CD4-positive, CD25-positive, alpha-beta regulatory T cell (primary cell): ENCODE data around the gene ATP6V0D1. TPM values are rescaled to one million over a fixed set of nuclear protein-coding genes. Genes with fewer than 3 reads are reported as not detected.

Experiments
- ATAC-seq, 2 donors: fragments of 150-1000 bp; cut with Tn5 transposase; one replicate each; pipeline ENCODE4 v1.10.0; 2021; ENCODE audit warnings: low read depth in 2 of 2, moderate number of reproducible peaks in 2 of 2, moderate library complexity in 1 of 2
- DNase-seq, 3 donors: peaks; one replicate each; pipeline versions ENCODE4 v3.0.0 to v3.0.0-alpha.2; 2012 to 2022; ENCODE audit warnings: mixed read lengths in 1 of 3
- H3K27ac ChIP-seq: one replicate; pipeline ENCODE4 v1.7.0; 2013; ENCODE audit warnings: mild to moderate bottlenecking, low read length; ENCODE audit not compliant: insufficient read depth, poor library complexity, severe bottlenecking
- H3K27me3 ChIP-seq: one replicate; pipeline ENCODE4 v1.7.0; 2013; ENCODE audit warnings: low read length; ENCODE audit not compliant: control insufficient read depth, insufficient read depth
- H3K36me3 ChIP-seq: one replicate; pipeline ENCODE4 v1.7.0; 2013; ENCODE audit warnings: mild to moderate bottlenecking, low read length, moderate library complexity; ENCODE audit not compliant: control insufficient read depth, insufficient read depth
- H3K4me1 ChIP-seq: 2 replicates; pipeline ENCODE4 v1.7.0; 2013; ENCODE audit warnings: mild to moderate bottlenecking, low read length; ENCODE audit not compliant: insufficient read depth, control insufficient read depth, poor library complexity, severe bottlenecking
- H3K4me3 ChIP-seq: one replicate; pipeline ENCODE4 v1.7.0; 2013; ENCODE audit warnings: low read depth, mild to moderate bottlenecking, low read length, moderate library complexity
- H3K9me3 ChIP-seq, 2 experiments: 1 replicate in 1 of 2; 2 replicates in 1 of 2; pipeline ENCODE4 v1.7.0; 2013; ENCODE audit warnings: low read length in 2 of 2, mild to moderate bottlenecking in 1 of 2, moderate library complexity in 1 of 2; ENCODE audit not compliant: control insufficient read depth in 2 of 2
- H3K27ac Mint-ChIP-seq, 3 donors: one replicate each; pipeline ENCODE4 v1.8.0; 2020 to 2022; ENCODE audit warnings: mild to moderate bottlenecking in 3 of 3, mixed read lengths in 3 of 3, moderate library complexity in 2 of 3
- H3K27me3 Mint-ChIP-seq: one replicate; pipeline ENCODE4 v1.8.0; 2022; ENCODE audit warnings: mild to moderate bottlenecking, mixed read lengths
- H3K36me3 Mint-ChIP-seq: one replicate; pipeline ENCODE4 v1.8.0; 2020; ENCODE audit warnings: mixed read lengths
- H3K4me1 Mint-ChIP-seq, 4 donors: one replicate each; pipeline ENCODE4 v1.8.0; 2020 to 2022; ENCODE audit warnings: mixed read lengths in 4 of 4, mild to moderate bottlenecking in 1 of 4
- H3K4me3 Mint-ChIP-seq, 4 donors: one replicate each; pipeline ENCODE4 v1.8.0; 2020 to 2022; ENCODE audit warnings: mild to moderate bottlenecking in 4 of 4, mixed read lengths in 4 of 4, moderate library complexity in 3 of 4
- H3K9me3 Mint-ChIP-seq, 7 donors: one replicate each; pipeline ENCODE4 v1.8.0; 2020 to 2022; ENCODE audit warnings: mixed read lengths in 7 of 7, mild to moderate bottlenecking in 3 of 7, moderate library complexity in 2 of 7
- polyA plus RNA-seq, 4 donors: library from polyadenylated mRNA; unstranded; fragments of 300-500 nt; fragmentation: Illumina TruSeq; gene quantifications; one replicate each; pipeline ENCODE4 v1.2.3, GENCODE V29; 2021
- total RNA-seq: library from RNA; stranded (reverse); gene quantifications from one replicate; pipeline ENCODE4 v1.2.3, GENCODE V29; 2022

ATP6V0D1 gene
- total and polyA plus RNA-seq, 5 donors from 2014 or later = 92.5 to 141 (median 127) TPM

DNA sequence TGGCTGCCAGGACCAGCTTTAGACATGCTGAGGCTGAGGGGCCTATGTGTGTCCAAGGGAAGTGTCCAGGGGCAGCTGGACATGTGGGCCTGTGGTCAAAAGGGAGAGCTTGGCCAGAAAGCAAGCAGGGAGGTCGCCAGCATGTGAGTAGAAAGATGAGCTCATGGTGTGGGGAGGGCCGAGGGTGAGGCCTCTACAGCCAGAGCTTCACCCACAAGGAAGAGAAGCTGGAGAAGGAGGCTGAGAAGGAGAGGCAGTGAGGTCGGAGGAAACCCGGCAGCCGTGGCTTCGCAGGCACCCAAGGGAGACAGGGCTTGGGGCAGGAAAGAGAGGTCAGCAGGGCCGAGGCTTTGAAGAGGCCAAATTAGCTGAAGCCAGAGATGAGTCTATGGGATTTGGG, 54.0 kb downstream of the ATP6V0D1 start:
- H3K27ac Mint-ChIP-seq = peak overlapping the region in 1 of 3 donors; percentile 5
- H3K9me3 Mint-ChIP-seq = peaks cover 0 to 1% (median 0%) of the 10 kb centered on the region in 7 donors
- no peak for ATAC-seq
- peaks cover 68% of the 10 kb centered on the region for H3K27me3 Mint-ChIP-seq
- Histone ChIP-seq H3K4me3 (no peak overlapping the region), H3K4me1 (peaks cover 14% of the 10 kb centered on the region), H3K27me3 (peaks cover 14% of the 10 kb centered on the region), H3K27ac (no peak overlapping the region), H3K36me3 (no peaks in the 10 kb centered on the region), H3K9me3 (no peaks in the 10 kb centered on the region)
- H3K4me3 Mint-ChIP-seq = peak overlapping the region in 2 of 4 donors; percentile 4 to 52
- no peak for DNase-seq
- H3K36me3 Mint-ChIP-seq = no peaks in the 10 kb centered on the region
- H3K4me1 Mint-ChIP-seq = peaks cover 0 to 12% (median 2%) of the 10 kb centered on the region in 4 donors

DNA sequence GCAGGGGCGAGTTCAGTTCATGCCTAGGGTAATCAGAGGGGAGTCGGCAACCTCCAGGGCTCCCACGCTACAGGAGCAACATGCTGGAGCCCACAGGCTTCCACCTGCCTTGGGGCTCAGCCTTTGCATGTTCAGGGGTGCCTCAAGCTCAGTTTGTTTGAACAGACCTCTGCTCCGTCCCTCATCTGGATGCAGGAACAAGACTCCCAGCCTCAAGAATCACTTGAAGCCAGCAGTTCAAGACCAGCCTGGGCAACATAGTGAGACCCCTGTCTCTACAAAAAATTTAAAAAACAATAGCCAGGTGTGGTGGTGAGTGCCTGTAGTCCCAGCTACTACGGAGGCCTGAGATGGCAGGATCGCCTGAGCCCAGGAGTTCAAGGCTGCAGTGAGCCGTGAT, 54.9 kb downstream of the ATP6V0D1 start:
- H3K27ac ChIP-seq = no peak overlapping the region
- ATAC-seq = no peak
- no peak overlapping the region for H3K4me3 Mint-ChIP-seq
- H3K36me3 ChIP-seq = no peaks in the 10 kb centered on the region
- no peaks in the 10 kb centered on the region for H3K9me3 ChIP-seq
- no peaks in the 10 kb centered on the region for H3K36me3 Mint-ChIP-seq
- peaks cover 76% of the 10 kb centered on the region for H3K27me3 Mint-ChIP-seq
- no peak for DNase-seq
- peaks cover 0 to 8% (median 2%) of the 10 kb centered on the region in 4 donors for H3K4me1 Mint-ChIP-seq
- H3K27ac Mint-ChIP-seq = no peak overlapping the region
- no peak overlapping the region for H3K4me3 ChIP-seq
- H3K4me1 ChIP-seq = peaks cover 8% of the 10 kb centered on the region
- peaks cover 12% of the 10 kb centered on the region for H3K27me3 ChIP-seq
- peaks cover 0 to 1% (median 0%) of the 10 kb centered on the region in 7 donors for H3K9me3 Mint-ChIP-seq

DNA sequence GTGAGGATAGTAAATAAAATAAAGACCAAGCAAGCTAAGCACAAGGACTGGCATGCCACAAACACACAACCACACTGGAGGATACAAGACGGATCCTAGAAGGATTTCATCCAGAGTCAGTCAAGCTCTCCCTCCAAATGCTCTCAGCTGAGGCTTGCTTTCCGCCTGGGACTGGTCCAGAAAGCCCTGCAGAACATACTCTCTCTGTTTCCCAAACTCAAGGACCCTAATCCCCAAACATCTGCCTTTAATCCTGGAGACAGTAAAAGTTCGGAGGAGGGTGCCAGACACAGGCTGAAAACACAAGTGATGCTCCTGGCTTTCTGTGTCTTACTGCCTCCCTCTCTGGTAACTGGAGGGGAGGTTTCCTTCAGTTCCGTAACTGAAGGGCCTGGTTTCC, 55.4 kb downstream of the ATP6V0D1 start:
- ATAC-seq = no peak
- Histone ChIP-seq H3K27me3 (peaks cover 12% of the 10 kb centered on the region), H3K4me3 (no peak overlapping the region), H3K4me1 (peaks cover 6% of the 10 kb centered on the region), H3K27ac (no peak overlapping the region), H3K9me3 (no peaks in the 10 kb centered on the region), H3K36me3 (no peaks in the 10 kb centered on the region)
- Mint-ChIP-seq H3K4me1 (peaks cover 0 to 8% (median 2%) of the 10 kb centered on the region in 4 donors), H3K9me3 (peaks cover 0 to 1% (median 0%) of the 10 kb centered on the region in 7 donors), H3K27ac (no peak overlapping the region), H3K36me3 (no peaks in the 10 kb centered on the region), H3K27me3 (peaks cover 76% of the 10 kb centered on the region), H3K4me3 (no peak overlapping the region)
- DNase-seq = no peak

GRCh38 chr16:67425061-67425460, 55.9 kb downstream of the ATP6V0D1 start:
- Mint-ChIP-seq H3K27me3 (peaks cover 71% of the 10 kb centered on the region), H3K4me3 (no peak overlapping the region), H3K36me3 (no peaks in the 10 kb centered on the region), H3K9me3 (peaks cover 0 to 1% (median 0%) of the 10 kb centered on the region in 7 donors), H3K4me1 (peaks cover 0 to 4% (median 0%) of the 10 kb centered on the region in 4 donors), H3K27ac (no peak overlapping the region)
- H3K27me3 ChIP-seq = peaks cover 12% of the 10 kb centered on the region
- H3K36me3 ChIP-seq = no peaks in the 10 kb centered on the region
- no peak overlapping the region for H3K27ac ChIP-seq
- no peak for DNase-seq
- ATAC-seq = no peak
- H3K9me3 ChIP-seq = no peaks in the 10 kb centered on the region
- peaks cover under 1% of the 10 kb centered on the region for H3K4me1 ChIP-seq
- no peak overlapping the region for H3K4me3 ChIP-seq

DNA sequence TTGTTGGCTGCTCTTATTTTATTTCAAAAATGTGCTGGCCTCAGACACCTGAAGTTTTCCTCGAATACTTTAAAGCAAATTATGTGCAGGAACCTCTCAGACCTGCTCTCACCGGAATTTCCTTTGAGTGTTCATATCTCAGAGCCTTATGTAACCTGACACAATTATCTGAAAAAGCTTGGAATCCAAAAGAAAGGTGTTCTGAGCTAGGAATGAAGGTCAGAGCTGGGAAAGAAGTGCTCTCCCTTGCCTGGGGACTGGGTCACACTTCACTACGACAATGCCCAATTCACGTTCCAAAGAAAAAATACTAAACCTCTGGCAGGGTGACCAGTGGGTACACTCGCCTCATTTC, 56.7 kb downstream of the ATP6V0D1 start:
- Mint-ChIP-seq H3K36me3 (no peaks in the 10 kb centered on the region), H3K4me3 (no peak overlapping the region), H3K9me3 (peaks cover 0 to 1% (median 0%) of the 10 kb centered on the region in 7 donors), H3K27me3 (peaks cover 69% of the 10 kb centered on the region), H3K4me1 (no peaks in the 10 kb centered on the region), H3K27ac (no peak overlapping the region)
- Histone ChIP-seq H3K27ac (no peak overlapping the region), H3K27me3 (peaks cover 12% of the 10 kb centered on the region), H3K4me3 (no peak overlapping the region), H3K4me1 (no peaks in the 10 kb centered on the region), H3K36me3 (no peaks in the 10 kb centered on the region), H3K9me3 (no peaks in the 10 kb centered on the region)
- ATAC-seq (no peak), DNase-seq (no peak)

- peaks cover 64% of the 10 kb centered on the region for H3K27me3 Mint-ChIP-seq
- H3K9me3 Mint-ChIP-seq = peaks cover 0 to 1% (median 0%) of the 10 kb centered on the region in 7 donors
- no peak overlapping the region for H3K27ac Mint-ChIP-seq
- H3K4me3 Mint-ChIP-seq = no peak overlapping the region
- H3K36me3 ChIP-seq = no peaks in the 10 kb centered on the region
- H3K27ac ChIP-seq = no peak overlapping the region
- no peaks in the 10 kb centered on the region for H3K4me1 Mint-ChIP-seq
- H3K9me3 ChIP-seq = no peaks in the 10 kb centered on the region
- H3K4me1 ChIP-seq = no peaks in the 10 kb centered on the region
- H3K36me3 Mint-ChIP-seq = no peaks in the 10 kb centered on the region
- ATAC-seq (no peak), DNase-seq (no peak)
- H3K4me3 ChIP-seq = no peak overlapping the region
- peaks cover 8% of the 10 kb centered on the region for H3K27me3 ChIP-seq
Measured at GRCh38 chr16:67423611-67424260, 57.2 kb downstream of the ATP6V0D1 start.

GRCh38 chr16:67423015-67423414, 57.9 kb downstream of the ATP6V0D1 start:
- Histone ChIP-seq H3K4me1 (no peaks in the 10 kb centered on the region), H3K36me3 (no peaks in the 10 kb centered on the region), H3K27ac (no peak overlapping the region), H3K9me3 (no peaks in the 10 kb centered on the region), H3K4me3 (no peak overlapping the region), H3K27me3 (peaks cover 8% of the 10 kb centered on the region)
- H3K27me3 Mint-ChIP-seq = peaks cover 64% of the 10 kb centered on the region
- H3K36me3 Mint-ChIP-seq = no peaks in the 10 kb centered on the region
- no peaks in the 10 kb centered on the region for H3K4me1 Mint-ChIP-seq
- no peak for ATAC-seq
- no peak overlapping the region for H3K27ac Mint-ChIP-seq
- DNase-seq = no peak
- H3K4me3 Mint-ChIP-seq = no peak overlapping the region
- peaks cover 0 to 1% (median 0%) of the 10 kb centered on the region in 7 donors for H3K9me3 Mint-ChIP-seq

- H3K36me3 ChIP-seq = no peaks in the 10 kb centered on the region
- H3K27me3 Mint-ChIP-seq = peaks cover 64% of the 10 kb centered on the region
- H3K27ac Mint-ChIP-seq = no peak overlapping the region
- peaks cover 18% of the 10 kb centered on the region for H3K27me3 ChIP-seq
- ATAC-seq (no peak), DNase-seq (no peak)
- no peaks in the 10 kb centered on the region for H3K9me3 Mint-ChIP-seq
- H3K4me3 ChIP-seq = no peak overlapping the region
- H3K27ac ChIP-seq = no peak overlapping the region
- H3K36me3 Mint-ChIP-seq = no peaks in the 10 kb centered on the region
- H3K9me3 ChIP-seq = no peaks in the 10 kb centered on the region
- H3K4me3 Mint-ChIP-seq = no peak overlapping the region
- H3K4me1 Mint-ChIP-seq = peaks cover 0 to 11% (median 4%) of the 10 kb centered on the region in 4 donors
- peaks cover 6% of the 10 kb centered on the region for H3K4me1 ChIP-seq
Measured at GRCh38 chr16:67421030-67421429, 59.9 kb downstream of the ATP6V0D1 start.
